Ramos (cell line): Measurements from ENCODE around the gene PGA4.
"Not testable (repeated sequence)": the region's sequence is repeated elsewhere in the genome, so short reads cannot be mapped to it uniquely, and the experiment has no call there.

Experiments used
- in situ Hi-C: fragments of 300-500 bp; cut with MboI; formaldehyde crosslinking; loops from one replicate; pipeline ENCODE4 v1.14.3; 2022; ENCODE audit warnings: low sequenced_read_pairs; ENCODE audit not compliant: unreplicated experiment

The PGA4 gene

DNA sequence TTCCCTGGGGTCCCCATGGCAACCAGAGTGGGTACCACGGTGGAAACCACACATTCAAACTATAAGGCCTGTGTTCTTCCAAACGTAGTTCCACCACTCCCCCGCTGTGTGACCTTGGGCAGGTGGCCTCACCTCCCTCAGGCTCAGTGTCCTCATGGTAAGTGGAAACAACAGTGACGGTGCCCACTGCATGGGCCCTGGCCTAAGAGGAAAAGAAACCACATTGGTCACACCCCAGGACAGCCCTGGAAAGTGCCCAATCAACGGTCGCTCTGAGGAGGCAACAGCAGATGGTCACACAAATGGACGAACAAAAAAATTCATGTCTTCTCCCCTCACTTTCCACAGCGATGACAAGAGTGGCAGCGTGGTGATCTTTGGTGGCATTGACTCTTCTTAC, 25.9 kb downstream of the PGA4 start:
- in situ Hi-C loops, result not testable (repeated sequence)

DNA sequence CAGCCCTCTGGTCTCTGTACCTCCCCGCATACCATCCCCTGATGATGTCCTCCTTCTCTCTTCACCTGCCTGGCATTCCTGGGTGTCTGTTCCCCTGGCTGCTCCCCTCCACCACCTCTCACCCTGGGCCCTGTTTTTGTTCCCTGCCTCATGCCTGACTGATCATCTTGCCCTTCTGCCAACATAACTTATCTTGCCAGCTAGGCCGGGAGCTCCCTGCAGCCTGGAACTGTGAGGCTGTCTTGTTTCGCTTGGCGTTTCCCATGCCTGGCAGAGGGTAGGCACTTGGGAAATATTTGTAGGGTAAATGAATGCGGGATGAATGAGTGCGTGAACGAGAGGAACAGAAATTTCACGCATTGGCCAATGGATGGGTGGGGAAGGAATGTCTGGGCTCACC, 27.1 kb downstream of the PGA4 start:
- in situ Hi-C loops, result not testable (repeated sequence)

DNA sequence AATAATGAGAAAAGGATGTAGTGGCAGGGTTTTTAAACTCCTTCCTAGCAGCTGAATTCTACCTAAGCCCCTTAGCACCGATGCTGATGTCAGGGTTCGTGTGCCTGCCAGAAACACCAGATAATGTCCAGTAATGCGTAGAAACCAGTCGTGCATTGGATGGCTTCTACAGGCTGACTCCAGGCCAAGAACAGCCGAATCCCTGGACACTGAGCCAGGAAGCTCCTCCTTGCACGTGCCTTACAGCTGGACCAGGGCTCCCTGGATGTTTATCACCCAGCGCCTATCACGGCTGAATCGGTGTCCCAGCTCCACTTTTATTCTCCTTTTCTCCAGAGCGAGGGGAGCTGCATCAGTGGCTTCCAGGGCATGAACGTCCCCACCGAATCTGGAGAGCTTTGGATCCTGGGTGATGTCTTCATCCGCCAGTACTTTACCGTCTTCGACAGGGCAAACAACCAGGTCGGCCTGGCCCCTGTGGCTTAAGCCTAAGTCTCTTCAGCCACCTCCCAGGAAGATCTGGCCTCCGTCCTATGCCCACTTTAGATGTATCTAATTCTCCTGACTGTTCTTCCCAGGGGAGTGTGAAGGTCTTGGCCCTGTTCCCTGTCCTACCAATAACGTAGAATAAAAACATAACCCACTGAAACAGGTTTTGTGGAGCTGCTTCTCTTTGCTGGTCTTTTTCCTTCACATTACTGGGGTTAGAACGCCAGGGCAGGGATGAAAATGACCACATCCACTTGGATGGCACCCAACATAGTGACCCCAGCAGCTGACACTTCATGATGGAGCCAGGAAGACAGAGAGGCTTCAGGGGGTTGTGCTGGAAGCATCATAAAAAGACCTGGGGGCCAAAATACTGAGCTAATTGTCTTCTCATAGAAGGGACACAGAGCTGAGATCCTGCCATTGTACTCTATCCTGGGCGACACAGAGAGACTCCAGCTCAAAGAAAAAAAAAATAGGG, 28.9 kb downstream of the PGA4 start:
- in situ Hi-C loops, result loop anchor here (10.0 kb wide), 1 partner anchor 134 kb away; no protein-coding TSS in a partner anchor

DNA sequence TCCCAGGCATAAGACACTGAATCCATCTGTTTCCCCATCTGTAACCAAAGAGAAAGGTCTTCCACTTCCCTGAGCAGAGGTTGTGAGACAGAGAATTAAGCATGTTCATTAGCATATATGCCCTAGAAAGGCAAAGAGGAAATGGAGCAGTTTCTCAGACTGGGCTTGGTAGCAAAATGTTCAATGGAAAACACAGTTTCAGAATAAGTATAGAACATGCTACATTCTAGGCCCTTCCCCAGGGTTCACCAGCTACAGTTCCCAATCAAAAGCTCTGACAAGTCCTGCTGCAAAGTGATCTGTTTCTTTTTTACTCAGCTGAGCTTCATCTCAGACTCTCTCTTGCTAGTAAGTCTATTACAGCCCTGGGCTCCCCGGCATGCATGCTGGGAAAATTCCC, 30.2 kb downstream of the PGA4 start:
- in situ Hi-C loops, result loop anchor here (10.0 kb wide), 1 partner anchor 132 kb away; no protein-coding TSS in a partner anchor

DNA sequence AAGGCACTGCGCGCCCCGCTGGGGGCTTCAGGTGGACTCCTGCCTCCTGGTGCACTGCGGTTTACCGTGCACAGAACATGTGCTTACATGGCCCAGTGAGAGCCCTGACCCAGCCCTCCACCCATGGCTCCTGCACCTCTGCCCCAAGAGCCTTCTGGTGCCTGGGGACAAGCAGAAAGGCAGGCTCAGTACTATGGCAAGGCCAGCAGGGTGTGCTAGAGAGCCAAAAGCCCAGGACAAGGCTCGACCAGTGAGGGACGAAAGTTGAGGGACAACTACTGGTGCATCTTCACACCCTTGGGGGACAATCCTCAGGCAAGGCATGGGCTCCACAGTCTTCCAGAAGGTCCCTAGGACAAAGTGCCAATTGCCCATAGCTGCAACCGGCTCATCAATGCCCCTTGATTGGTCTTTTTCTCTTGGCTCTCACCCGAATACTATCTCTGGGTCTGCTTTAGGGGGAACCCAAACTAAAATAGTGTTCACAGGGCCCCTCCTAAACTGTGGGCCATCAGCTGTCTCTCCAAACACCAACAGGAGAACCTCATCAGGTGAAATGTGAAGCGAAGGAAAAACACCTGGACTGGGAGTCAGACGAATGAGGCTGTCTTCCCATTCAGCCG, 32.4 kb downstream of the PGA4 start:
- in situ Hi-C loops, result loop anchor here (10.0 kb wide), 1 partner anchor 130 kb away; no protein-coding TSS in a partner anchor

DNA sequence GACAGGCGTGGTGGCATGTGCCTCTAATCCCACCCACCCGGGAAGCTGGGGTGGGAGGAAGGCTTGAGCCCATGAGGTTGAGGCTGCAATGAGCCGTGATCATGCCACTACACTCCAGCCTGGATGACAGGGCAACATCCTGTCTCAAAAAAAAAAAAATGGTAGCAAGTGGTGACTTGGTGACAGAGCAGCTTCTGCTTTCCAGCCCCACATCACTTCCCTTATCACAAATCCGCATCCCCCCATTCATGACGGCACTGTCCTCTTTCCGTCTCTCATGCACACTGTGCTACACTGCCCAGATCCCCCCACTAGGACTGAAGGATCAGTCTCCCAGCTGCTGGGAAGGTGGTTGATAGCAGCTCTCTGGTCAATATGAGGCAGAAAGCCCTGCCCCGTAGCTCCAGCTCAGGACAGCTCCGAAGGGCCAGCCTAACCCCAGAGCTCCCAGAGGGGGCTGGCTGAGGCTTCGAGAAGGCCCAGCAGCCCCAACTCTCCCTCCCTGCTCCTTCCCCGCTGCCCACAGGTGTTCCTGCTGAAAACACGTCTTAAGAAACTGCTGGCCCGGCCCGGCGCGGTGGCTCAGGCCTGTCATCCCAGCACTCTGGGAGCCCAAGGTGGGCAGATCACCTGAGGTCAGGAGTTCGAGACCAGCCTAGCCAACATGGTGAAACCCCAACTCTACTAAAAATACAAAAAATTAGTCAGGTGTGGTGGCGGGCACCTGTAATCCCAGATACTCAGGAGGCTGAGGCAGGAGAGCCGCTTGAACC, 34.7 kb downstream of the PGA4 start:
- in situ Hi-C loops, result loop anchor here (10.0 kb wide), 1 partner anchor 128 kb away; no protein-coding TSS in a partner anchor

DNA sequence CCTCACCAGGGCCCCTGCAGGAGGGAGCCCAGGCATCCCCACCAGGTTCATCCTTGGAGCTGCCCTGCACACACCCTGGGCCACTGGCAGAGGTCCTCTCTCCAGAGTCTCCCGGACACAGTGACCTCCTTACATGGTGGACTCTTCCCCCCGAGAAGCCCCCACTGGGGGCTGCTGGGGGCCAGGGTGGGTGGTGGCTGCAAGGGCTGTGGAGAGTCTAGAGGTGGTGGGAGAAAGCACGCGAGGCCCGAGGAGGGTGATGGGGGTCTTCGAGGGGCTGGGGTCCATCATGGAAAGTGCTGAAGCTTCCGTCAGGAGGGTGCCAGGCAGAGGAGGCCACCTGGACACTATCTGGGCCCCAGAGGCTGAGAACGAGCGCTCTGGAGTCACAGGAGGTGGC, 36.4 kb downstream of the PGA4 start:
- in situ Hi-C loops, result loop anchor here (10.0 kb wide), 1 partner anchor 126 kb away; no protein-coding TSS in a partner anchor

DNA sequence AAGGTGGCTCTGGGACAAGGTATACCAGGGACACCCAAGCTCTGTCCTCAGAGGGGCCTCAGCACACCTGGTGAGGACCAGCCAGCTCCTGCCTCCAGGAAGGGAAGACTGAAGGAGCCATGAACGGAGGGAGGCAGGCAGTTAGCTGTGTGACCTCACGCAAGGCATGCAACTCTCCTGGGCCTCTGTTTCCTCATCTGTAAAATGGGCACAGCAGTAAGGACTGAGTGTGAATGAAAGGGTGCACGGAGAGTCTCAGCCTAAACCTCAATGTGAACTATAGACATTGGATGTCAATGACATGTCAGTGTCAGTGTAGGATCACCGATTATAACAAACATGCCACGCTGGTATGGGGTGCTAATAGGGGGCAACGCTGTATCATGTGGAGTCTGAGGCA, 37.2 kb downstream of the PGA4 start:
- in situ Hi-C loops, result loop anchor here (10.0 kb wide), 1 partner anchor 125 kb away; no protein-coding TSS in a partner anchor

DNA sequence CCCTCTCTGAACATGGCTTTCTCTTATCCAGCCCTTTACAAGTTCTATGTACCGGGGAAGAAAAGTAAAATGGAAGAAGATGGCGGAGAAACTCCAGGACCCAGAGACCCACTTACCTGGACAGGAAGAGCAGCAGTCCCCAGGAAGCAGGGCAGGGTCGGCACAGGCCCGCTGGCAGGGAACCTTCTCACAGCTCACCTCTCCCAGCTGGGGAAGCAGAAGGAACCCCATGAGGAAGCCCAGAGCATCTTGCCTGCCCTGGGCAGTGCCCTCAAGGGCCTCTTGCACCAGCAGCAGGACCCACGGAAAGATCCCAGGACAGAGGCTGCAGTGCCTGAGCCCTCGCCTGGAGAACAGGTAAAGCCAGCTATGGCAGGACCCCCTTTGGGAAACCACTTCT, 42.2 kb downstream of the PGA4 start:
- in situ Hi-C loops, result no loop called here

DNA sequence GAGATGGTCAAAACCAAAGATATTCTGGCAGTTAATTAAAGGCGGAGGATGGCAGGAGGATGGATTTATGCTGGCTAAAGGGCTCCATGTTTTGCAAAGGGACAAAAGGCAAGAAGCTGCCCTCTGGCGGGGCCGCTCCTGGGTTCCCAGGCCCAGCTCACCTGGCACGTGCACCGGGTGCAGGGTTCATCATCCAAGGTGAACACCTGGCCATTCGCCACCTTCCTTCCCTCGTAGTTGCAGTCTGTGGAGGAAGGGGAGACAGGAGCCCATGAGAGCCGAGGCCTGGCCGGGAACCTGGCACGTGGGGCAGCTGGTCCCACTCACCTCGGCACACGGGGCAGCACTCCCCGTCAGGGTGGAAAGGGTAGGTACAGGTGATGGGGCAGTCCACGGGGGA, 42.6 kb downstream of the PGA4 start:
- in situ Hi-C loops, result no loop called here

DNA sequence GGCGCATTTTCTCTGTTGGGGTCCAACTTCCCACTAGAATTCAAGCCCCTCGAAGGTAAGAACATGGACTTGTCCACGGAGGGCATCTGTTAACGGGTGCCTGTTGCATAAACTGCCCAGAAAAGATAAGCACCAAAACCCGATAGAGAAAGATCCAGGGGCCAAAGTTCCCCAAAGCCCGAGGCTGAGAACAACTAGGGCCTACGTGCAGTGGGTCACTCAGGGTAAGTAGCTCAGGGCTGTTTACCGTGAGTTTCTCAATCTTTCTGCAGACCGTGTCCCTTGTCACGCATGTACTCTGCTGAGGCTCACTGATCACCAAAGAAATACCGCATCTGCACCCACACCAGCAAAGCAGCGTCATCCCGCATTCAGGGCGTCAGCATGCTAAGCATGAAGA, 43.2 kb downstream of the PGA4 start:
- in situ Hi-C loops, result no loop called here

DNA sequence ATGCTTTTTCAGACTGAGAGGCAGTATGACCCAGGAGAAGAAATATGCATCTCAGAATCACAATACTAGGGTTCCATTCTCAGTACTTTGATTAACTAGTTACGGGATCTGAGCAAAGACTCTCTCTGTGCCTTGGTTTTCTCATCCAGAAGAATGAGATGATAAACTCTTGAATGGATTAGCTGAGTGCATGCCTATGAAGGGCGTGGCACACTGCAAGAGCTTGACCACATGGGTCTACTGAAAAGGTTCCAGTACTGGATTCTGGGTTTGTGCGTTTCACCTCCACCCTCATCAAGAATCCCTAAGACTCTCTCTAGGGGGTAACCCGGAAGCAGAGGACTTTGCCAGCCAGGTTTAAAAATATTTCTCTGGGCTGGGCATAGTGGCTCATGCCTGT, 44.5 kb downstream of the PGA4 start:
- in situ Hi-C loops, result no loop called here

DNA sequence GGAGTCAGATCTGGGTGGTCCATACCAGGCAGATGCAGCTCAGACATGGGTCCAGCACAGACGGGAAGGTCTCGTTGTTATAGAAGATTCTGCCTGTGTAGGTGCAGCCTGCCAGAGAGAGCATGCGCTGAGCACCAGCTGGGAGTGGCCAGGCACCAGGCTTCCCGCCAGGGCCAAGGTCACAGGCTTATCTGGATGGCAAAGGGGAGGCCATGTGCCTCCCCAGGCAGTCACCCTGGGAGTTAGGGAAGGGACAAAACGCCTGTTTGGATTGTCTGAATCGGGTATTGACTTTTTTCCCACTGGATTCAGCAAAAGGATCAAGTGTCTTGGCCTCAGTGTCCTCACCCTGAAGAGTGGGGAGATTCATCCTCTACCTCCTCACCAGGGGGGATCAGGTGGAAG, 45.3 kb downstream of the PGA4 start:
- in situ Hi-C loops, result no loop called here

DNA sequence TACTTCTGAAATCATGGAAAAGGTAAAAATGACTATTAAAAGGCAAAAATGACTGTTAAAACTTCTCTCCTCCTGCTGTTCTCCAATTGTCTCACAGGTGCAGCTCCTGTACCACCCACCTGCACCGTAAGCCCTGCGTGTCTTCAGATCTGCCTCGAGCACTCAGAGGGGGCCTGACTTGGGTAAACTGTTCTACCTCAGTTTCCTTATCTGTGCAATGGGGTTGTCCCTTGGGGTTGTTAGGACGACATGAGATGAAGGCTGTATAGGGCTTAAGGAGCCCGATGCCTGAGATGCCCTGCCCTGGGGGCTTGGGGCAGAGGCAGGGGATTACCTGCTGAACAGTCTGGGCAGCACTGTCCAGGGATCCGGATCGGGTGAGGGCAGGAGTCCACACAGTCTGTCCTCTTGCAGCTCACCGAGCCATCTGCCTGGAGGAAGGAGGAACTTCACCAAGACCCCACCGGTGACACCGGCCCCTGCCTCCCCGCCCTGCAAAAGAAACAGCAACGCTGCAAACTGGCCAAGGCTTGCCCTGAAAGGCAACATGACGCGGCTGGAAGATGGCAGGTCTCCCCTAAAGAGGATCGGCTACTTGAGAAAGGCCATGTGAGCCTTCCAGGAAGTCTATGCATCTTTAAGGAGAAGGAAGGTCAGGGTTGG, 46.6 kb downstream of the PGA4 start:
- in situ Hi-C loops, result no loop called here

DNA sequence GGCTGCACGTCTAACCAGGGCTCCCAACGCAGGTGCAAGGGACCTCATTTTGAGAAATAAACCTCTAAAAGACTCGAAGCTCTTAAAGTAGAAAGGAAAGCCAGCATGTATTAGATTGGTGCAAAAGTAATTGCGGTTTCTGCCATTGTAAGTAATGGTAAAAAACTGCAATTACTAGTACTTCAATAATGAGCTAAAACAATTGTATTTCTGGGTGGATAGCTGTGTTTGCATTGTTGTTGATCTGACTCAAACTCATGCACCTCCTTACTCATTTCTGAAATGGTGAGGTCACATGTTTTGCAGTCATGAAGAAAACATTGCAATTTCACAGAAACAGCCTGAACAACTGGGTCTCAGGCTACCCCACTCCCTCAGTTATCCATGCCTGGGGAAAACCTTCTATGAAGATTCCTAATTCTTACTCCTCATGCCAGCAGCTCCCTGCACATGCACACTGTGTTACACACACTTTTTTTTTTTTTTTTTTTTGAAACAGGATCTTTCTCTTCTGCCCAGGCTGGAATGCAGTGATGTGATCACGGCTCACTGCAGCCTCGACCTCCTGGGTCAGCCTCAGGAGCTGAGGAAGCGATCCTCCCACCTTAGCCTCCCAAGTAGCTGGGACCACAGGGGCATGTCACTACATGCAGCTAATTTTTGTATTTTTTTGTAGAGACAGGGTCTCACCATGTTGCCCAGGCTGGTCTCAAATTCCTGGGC, 48.4 kb downstream of the PGA4 start:
- in situ Hi-C loops, result no loop called here

DNA sequence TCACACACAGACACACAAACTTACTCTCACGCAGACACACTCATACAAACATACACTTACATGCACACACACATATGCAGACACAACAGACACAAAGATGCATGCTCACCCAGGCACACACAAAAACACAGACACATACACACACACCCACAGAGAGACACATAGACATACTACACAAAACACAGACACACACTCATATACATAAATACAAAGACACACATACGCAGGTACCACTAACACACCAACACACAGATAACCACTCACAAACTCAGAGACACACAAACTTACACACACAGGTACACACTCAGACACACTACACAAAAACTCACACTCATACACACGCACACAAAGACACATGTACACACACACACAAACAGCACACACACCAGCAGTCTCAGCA, 50.6 kb downstream of the PGA4 start:
- in situ Hi-C loops, result no loop called here

DNA sequence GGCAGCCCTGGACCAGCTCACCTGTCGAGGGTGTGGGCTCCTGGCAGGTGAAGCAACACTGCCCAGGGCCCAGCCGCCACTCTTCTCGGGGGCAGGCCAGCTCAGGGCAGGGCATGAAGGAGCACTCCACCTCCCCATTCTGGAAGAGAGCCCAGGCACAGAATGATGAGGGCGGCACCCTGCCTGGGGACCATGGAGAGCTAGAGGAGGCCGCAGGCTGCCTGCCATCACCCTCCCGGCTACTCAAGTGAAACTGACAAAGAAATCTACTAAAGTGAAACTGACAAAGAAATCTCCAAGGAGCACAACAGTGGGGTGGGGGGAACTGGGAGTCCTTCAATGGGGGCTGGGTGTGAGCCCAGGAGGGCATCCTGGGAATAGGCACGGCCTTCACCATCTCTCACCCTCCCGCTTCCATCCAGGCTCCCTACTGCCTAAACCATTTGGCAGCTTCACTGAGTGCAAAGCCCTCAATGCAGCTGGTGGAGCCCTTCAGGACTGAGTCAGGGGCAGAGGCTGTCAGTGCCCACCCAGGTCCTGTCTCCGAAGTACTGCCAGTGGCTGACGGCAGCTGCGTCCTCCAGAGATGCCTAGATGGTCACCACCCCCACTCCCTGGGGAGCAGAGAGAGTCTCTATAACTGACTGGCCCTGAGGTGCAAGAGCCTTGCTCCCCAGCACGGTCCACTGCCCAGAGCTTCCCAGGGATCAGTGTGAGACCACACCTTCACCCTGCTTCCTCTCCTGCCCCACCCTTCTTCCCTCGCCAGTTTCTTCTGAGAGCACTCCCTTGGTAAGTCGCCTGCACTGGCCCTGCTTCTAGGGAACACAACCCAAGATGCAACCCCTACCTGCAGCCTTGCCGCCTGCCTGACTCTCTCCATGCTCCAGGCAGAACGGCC, 51.3 kb downstream of the PGA4 start:
- in situ Hi-C loops, result no loop called here

DNA sequence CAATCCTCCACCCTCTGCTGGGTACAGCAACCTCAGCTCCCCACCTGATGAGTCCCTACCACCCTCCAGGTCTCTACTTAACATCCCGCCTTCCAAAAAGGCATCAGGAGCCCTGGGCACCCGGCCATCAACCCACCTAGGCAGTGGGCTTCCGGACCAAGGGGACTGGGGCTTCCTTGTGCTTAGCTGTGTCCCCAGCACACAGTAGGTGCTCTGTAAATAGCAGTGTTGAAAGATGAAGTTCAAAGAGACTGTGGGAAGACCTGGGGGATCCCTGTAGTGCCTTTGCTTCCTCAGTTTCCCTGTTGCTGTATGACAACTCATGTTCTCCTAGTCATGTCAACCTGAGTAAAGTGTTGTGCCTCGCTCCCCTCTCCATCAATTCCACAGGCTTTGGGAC, 51.9 kb downstream of the PGA4 start:
- in situ Hi-C loops, result no loop called here
